ENCODE measurements around the gene FBXL14. TPM values are rescaled to one million over a fixed set of nuclear protein-coding genes. Genes with fewer than 3 reads are reported as not detected.

Gene FBXL14
- total RNA-seq, 1 experiment from 2014 or later, result 23.6 TPM

DNA sequence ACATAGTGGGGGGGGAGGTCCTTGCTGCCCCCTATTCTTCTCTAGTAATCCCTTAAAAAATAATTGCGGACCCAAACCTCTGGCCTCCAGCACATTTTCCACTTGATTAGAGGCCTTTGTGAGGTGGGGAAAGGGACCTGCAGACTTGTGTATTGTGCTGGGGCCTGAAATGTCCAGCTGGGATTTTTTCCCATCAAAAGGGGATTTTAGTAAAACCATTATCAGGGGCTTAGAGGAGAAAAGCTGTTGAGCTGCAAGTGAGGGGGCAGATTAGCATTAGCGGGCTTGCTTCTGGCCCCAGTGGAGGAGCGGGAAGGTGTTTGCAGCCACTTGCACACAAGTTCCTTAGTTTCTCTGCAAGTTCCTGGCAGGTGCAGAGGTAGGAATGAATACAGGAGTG, 13.9 kb downstream of the FBXL14 start:
- ChIA-PET CTCF (no interaction called here), POLR2A (no interaction called here)
- Mint-ChIP-seq H3K4me3 (ENCODE audit: unreplicated experiment) (no peak overlapping the region), H3K27ac (ENCODE audit: unreplicated experiment) (no peak overlapping the region), H3K9me3 (ENCODE audit: unreplicated experiment) (no peaks in the 10 kb centered on the region), H3K36me3 (ENCODE audit: insufficient read depth, unreplicated experiment) (no peaks in the 10 kb centered on the region), H3K4me1 (ENCODE audit: low read depth, unreplicated experiment) (peaks cover 12% of the 10 kb centered on the region), H3K27me3 (ENCODE audit: insufficient read depth, unreplicated experiment) (no peaks in the 10 kb centered on the region)
- BruUV-seq (replicated peaks), result no TSS peak
- Histone ChIP-seq H3K27me3 (replicated peaks; ENCODE audit: control insufficient read depth, insufficient read depth, low read length) (no peaks in the 10 kb centered on the region), H3K36me3 (ENCODE audit: control insufficient read depth, insufficient read depth, low read length) (no peaks in the 10 kb centered on the region), H3K4me3 (ENCODE audit: low read depth, low read length) (no peak overlapping the region), H3K9me3 (no peaks in the 10 kb centered on the region), H3K4me1 (peaks cover 21% of the 10 kb centered on the region)
- no peak for DNase-seq
- TF ChIP-seq, protein P1, sequence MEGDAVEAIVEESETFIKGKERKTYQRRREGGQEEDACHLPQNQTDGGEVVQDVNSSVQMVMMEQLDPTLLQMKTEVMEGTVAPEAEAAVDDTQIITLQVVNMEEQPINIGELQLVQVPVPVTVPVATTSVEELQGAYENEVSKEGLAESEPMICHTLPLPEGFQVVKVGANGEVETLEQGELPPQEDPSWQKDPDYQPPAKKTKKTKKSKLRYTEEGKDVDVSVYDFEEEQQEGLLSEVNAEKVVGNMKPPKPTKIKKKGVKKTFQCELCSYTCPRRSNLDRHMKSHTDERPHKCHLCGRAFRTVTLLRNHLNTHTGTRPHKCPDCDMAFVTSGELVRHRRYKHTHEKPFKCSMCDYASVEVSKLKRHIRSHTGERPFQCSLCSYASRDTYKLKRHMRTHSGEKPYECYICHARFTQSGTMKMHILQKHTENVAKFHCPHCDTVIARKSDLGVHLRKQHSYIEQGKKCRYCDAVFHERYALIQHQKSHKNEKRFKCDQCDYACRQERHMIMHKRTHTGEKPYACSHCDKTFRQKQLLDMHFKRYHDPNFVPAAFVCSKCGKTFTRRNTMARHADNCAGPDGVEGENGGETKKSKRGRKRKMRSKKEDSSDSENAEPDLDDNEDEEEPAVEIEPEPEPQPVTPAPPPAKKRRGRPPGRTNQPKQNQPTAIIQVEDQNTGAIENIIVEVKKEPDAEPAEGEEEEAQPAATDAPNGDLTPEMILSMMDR (IDR thresholded peaks at IDR 0.05; ENCODE audit: insufficient read depth in 1 of 2, low read depth in 1 of 2, low read length in 1 of 2, severe bottlenecking in 1 of 2, unreplicated experiment in 1 of 2), result no peak
- intact Hi-C loops (cut with micrococcal nuclease; ENCODE audit: unreplicated experiment), result loop anchor here (5.0 to 10.0 kb wide), 2 partner anchors 306 to 633 kb away; partner anchors contain the start of gene RAD52

GRCh38 chr12:1579651-1580435, 14.5 kb downstream of the FBXL14 start:
- Mint-ChIP-seq H3K4me3 (ENCODE audit: unreplicated experiment) (no peak overlapping the region), H3K9me3 (ENCODE audit: unreplicated experiment) (no peaks in the 10 kb centered on the region), H3K27me3 (ENCODE audit: insufficient read depth, unreplicated experiment) (no peaks in the 10 kb centered on the region), H3K27ac (ENCODE audit: unreplicated experiment) (no peak overlapping the region), H3K4me1 (ENCODE audit: low read depth, unreplicated experiment) (peaks cover 19% of the 10 kb centered on the region), H3K36me3 (ENCODE audit: insufficient read depth, unreplicated experiment) (no peaks in the 10 kb centered on the region)
- no peaks in the 10 kb centered on the region for H3K36me3 ChIP-seq (ENCODE audit: control insufficient read depth, insufficient read depth, low read length)
- intact Hi-C loops (cut with micrococcal nuclease; ENCODE audit: unreplicated experiment), result loop anchor here (5.0 to 10.0 kb wide), 2 partner anchors 305 to 633 kb away; partner anchors contain the start of gene RAD52
- H3K4me3 ChIP-seq (ENCODE audit: low read depth, low read length), result no peak overlapping the region
- no TSS peak for BruUV-seq (replicated peaks)
- H3K9me3 ChIP-seq, result no peaks in the 10 kb centered on the region
- TF ChIP-seq, protein P1 (IDR thresholded peaks at IDR 0.05; ENCODE audit: insufficient read depth in 1 of 2, low read depth in 1 of 2, low read length in 1 of 2, severe bottlenecking in 1 of 2, unreplicated experiment in 1 of 2), result no peak
- ChIA-PET CTCF (no interaction called here), POLR2A (no interaction called here)
- peaks cover 28% of the 10 kb centered on the region for H3K4me1 ChIP-seq
- H3K27me3 ChIP-seq (replicated peaks; ENCODE audit: control insufficient read depth, insufficient read depth, low read length), result no peaks in the 10 kb centered on the region
- DNase-seq, result no peak

- intact Hi-C loops (cut with micrococcal nuclease; ENCODE audit: unreplicated experiment), result no loop called here
- Mint-ChIP-seq H3K27me3 (ENCODE audit: insufficient read depth, unreplicated experiment) (peaks cover 7% of the 10 kb centered on the region), H3K4me3 (ENCODE audit: unreplicated experiment) (peak overlapping the region; percentile 19), H3K27ac (ENCODE audit: unreplicated experiment) (no peak overlapping the region), H3K4me1 (ENCODE audit: low read depth, unreplicated experiment) (peaks cover 26% of the 10 kb centered on the region), H3K9me3 (ENCODE audit: unreplicated experiment) (no peaks in the 10 kb centered on the region), H3K36me3 (ENCODE audit: insufficient read depth, unreplicated experiment) (peaks cover 9% of the 10 kb centered on the region)
- no peaks in the 10 kb centered on the region for H3K36me3 ChIP-seq (ENCODE audit: control insufficient read depth, insufficient read depth, low read length)
- H3K9me3 ChIP-seq, result no peaks in the 10 kb centered on the region
- peak in 1 of 2 experiments; percentile 46 for DNase-seq
- TF ChIP-seq, protein P1 (IDR thresholded peaks at IDR 0.05; ENCODE audit: insufficient read depth in 1 of 2, low read depth in 1 of 2, low read length in 1 of 2, severe bottlenecking in 1 of 2, unreplicated experiment in 1 of 2), result no peak
- ChIA-PET CTCF (interaction anchor here (0.5 to 4.1 kb wide), 2 partner anchors 60 to 459 kb away, joined by 3 to 32 read pairs; no protein-coding TSS in a partner anchor), POLR2A (interaction anchor here (0.5 kb wide), 1 partner anchor 112 kb away, joined by 5 read pairs; no protein-coding TSS in a partner anchor)
- no peak overlapping the region for H3K4me3 ChIP-seq (ENCODE audit: low read depth, low read length)
- no TSS peak for BruUV-seq (replicated peaks)
- peaks cover 28% of the 10 kb centered on the region for H3K4me1 ChIP-seq
- no peaks in the 10 kb centered on the region for H3K27me3 ChIP-seq (replicated peaks; ENCODE audit: control insufficient read depth, insufficient read depth, low read length)
These were observed 17.8 kb downstream of the FBXL14 start for GRCh38 chr12:1576410-1577241.

All from Caco-2 (cell line).